HCT116 (cell line): ENCODE results near the gene CYRIA. TPM values are rescaled to one million over a fixed set of nuclear protein-coding genes. Genes with fewer than 3 reads are reported as not detected.

Source experiments
- ATAC-seq: fragments of 200-7000 bp; cut with Tn5 transposase; 2 replicates; pipeline ENCODE4 v1.9.1; 2020; ENCODE audit warnings: mild to moderate bottlenecking, moderate library complexity
- BruUV-seq: library from RNA; stranded (reverse); fragments of 400-500 nt; replicated peaks from 2 replicates; lab custom pipeline; 2021; lab: Mats Ljungman, UMichigan
- CTCF ChIA-PET: fragments of 300-600 bp; sonication (Branson Sonifier 250); formaldehyde crosslinking; loops from one replicate; lab custom pipeline; 2021; ENCODE audit warnings: antibody characterized with exemption; lab: Charles Lee
- POLR2A ChIA-PET: fragments of 300-600, 350-600 bp; sonication (Branson Sonifier 250); formaldehyde crosslinking; loops from one replicate; lab custom pipeline; 2021; ENCODE audit warnings: antibody characterized with exemption; lab: Charles Lee
- RAD21 ChIA-PET, 2 experiments: fragments of 300-600 bp; sonication (Branson Sonifier 250); formaldehyde crosslinking; loops; one replicate each; lab custom pipeline; 2023; ENCODE audit warnings: low total read pairs in 2 of 2; ENCODE audit not compliant: uncharacterized antibody in 2 of 2, unreplicated experiment in 2 of 2, low non-redundant PET in 1 of 2; lab: Charles Lee
- DNase-seq: peaks from one replicate; pipeline ENCODE4 v3.0.0-alpha.2; 2010; ENCODE audit warnings: low read depth, low spot score
- H2AFZ ChIP-seq: fragments of 200-600 bp; shearing (Covaris generic), sonication (generic); 2 replicates; pipeline ENCODE4 v1.6.1; 2017; ENCODE audit warnings: low read depth, mixed run types, mixed read lengths, antibody characterized with exemption, low read length; ENCODE audit not compliant: poor library complexity, severe bottlenecking
- H3K27ac ChIP-seq: 2 replicates; pipeline ENCODE4 v1.5.1; 2012; ENCODE audit warnings: low read depth, low read length
- H3K27me3 ChIP-seq: fragments of 200-600 bp; sonication (generic); 2 replicates; pipeline ENCODE4 v1.6.1; 2016; ENCODE audit warnings: mixed run types, low read length, mixed read lengths; ENCODE audit not compliant: insufficient read depth
- H3K36me3 ChIP-seq, 2 experiments: fragments of 200-500 bp in 1 of 2; fragments of 200-600 bp in 1 of 2; sonication (Bioruptor generic) in 1 of 2; sonication (generic) in 1 of 2; 2 replicates each; pipeline versions ENCODE4 v1.5.1 to v1.6.1; 2014 to 2016; ENCODE audit warnings: low read length in 2 of 2, inconsistent platforms in 1 of 2, mixed read lengths in 1 of 2, mixed run types in 1 of 2; ENCODE audit not compliant: insufficient read depth in 2 of 2, control insufficient read depth in 1 of 2
- H3K4me1 ChIP-seq, 2 experiments: fragments of 200-600 bp in 1 of 2; sonication (generic) in 1 of 2; 2 replicates each; pipeline versions ENCODE4 v1.5.1 to v1.6.1; 2012 to 2017; ENCODE audit warnings: low read length in 2 of 2, inconsistent platforms in 1 of 2, mild to moderate bottlenecking in 1 of 2, mixed read lengths in 1 of 2, mixed run types in 1 of 2, moderate library complexity in 1 of 2; ENCODE audit not compliant: insufficient read depth in 2 of 2, control insufficient read depth in 1 of 2
- H3K4me2 ChIP-seq: fragments of 200-600 bp; sonication (generic); 2 replicates; pipeline ENCODE4 v1.6.1; 2017; ENCODE audit warnings: mixed run types, low read length, mixed read lengths
- H3K4me3 ChIP-seq, 2 experiments: fragments of 200-600 bp in 1 of 2; sonication (generic) in 1 of 2; replicated peaks in 1 of 2; 2 replicates each; pipeline ENCODE4 v1.5.1; 2011 to 2016; ENCODE audit warnings: low read length in 2 of 2, control low read depth in 1 of 2, low read depth in 1 of 2, mild to moderate bottlenecking in 1 of 2, mixed read lengths in 1 of 2, mixed run types in 1 of 2
- H3K79me2 ChIP-seq: fragments of 200-600 bp; sonication (generic); 2 replicates; pipeline ENCODE4 v1.6.1; 2017; ENCODE audit warnings: mild to moderate bottlenecking, mixed run types, low read length, moderate library complexity, mixed read lengths; ENCODE audit not compliant: insufficient read depth
- H3K9ac ChIP-seq: fragments of 200-600 bp; sonication (generic); 2 replicates; pipeline ENCODE4 v1.6.1; 2016; ENCODE audit warnings: low read length, mixed read lengths
- H3K9me2 ChIP-seq: fragments of 200-600 bp; sonication (generic), shearing (Covaris generic); 2 replicates; pipeline ENCODE4 v1.6.1; 2017; ENCODE audit warnings: mixed run types, mild to moderate bottlenecking, moderate library complexity; ENCODE audit not compliant: insufficient read depth
- H3K9me3 ChIP-seq, 2 experiments: fragments of 200-500 bp in 1 of 2; fragments of 200-600 bp in 1 of 2; sonication (Bioruptor generic) in 1 of 2; sonication (generic) in 1 of 2; 2 replicates each; pipeline ENCODE4 v1.6.1; 2014 to 2017; ENCODE audit warnings: low read length in 2 of 2, mixed read lengths in 2 of 2, inconsistent platforms in 1 of 2, low read depth in 1 of 2, mild to moderate bottlenecking in 1 of 2, mixed run types in 1 of 2, moderate library complexity in 1 of 2; ENCODE audit not compliant: control insufficient read depth in 1 of 2, insufficient read depth in 1 of 2
- H4K20me1 ChIP-seq: fragments of 200-600 bp; sonication (generic), shearing (Covaris generic); 2 replicates; pipeline ENCODE4 v1.6.1; 2017; ENCODE audit warnings: mixed run types, mild to moderate bottlenecking, moderate library complexity; ENCODE audit not compliant: insufficient read depth
- ATF3 ChIP-seq: IDR thresholded peaks from 2 replicates; pipeline ENCODE4 v1.6.1; 2012
- CBX3 ChIP-seq: IDR thresholded peaks from 2 replicates; pipeline ENCODE4 v1.6.1; 2012; ENCODE audit warnings: low read depth
- CTCF ChIP-seq, 3 experiments: fragments of 200-600 bp in 1 of 3; sonication (generic) in 1 of 3; IDR thresholded peaks in 2 of 3; conservative IDR thresholded peaks in 1 of 3; 2 replicates each; pipeline ENCODE4 v1.5.1; 2012 to 2017; ENCODE audit warnings: low read depth in 2 of 3, low read length in 2 of 3, antibody characterized with exemption in 1 of 3, borderline replicate concordance in 1 of 3, control low read depth in 1 of 3, mild to moderate bottlenecking in 1 of 3, mixed read lengths in 1 of 3, mixed run types in 1 of 3, moderate library complexity in 1 of 3; ENCODE audit not compliant: insufficient read depth in 1 of 3
- EGR1 ChIP-seq: IDR thresholded peaks from 2 replicates; pipeline ENCODE4 v1.6.1; 2012; ENCODE audit warnings: low read depth
- ELF1 ChIP-seq: IDR thresholded peaks from 2 replicates; pipeline ENCODE4 v1.6.1; 2012; ENCODE audit warnings: low read depth, borderline replicate concordance
- EZH2 ChIP-seq: fragments of 200-600 bp; sonication (generic); IDR thresholded peaks from 2 replicates; pipeline ENCODE4 v1.6.1; 2017; ENCODE audit warnings: antibody characterized with exemption, mixed run types
- EZH2phosphoT487 ChIP-seq: fragments of 200-600 bp; IDR thresholded peaks from 2 replicates; pipeline ENCODE4 v1.6.1; 2018; ENCODE audit warnings: antibody characterized with exemption, borderline replicate concordance
- JUND ChIP-seq: IDR thresholded peaks from 2 replicates; pipeline ENCODE4 v1.6.1; 2012
- POLR2A ChIP-seq: IDR thresholded peaks from 2 replicates; pipeline ENCODE4 v1.7.0; 2011; ENCODE audit warnings: borderline replicate concordance; ENCODE audit not compliant: insufficient read depth, insufficient read length; ENCODE audit errors: extremely low read depth
- RAD21 ChIP-seq: IDR thresholded peaks from 2 replicates; pipeline ENCODE4 v1.6.1; 2012; ENCODE audit warnings: low read depth, mild to moderate bottlenecking
- SIN3A ChIP-seq: IDR thresholded peaks from 2 replicates; pipeline ENCODE4 v1.6.1; 2012; ENCODE audit warnings: low read depth
- SP1 ChIP-seq: IDR thresholded peaks from 2 replicates; pipeline ENCODE4 v1.6.1; 2012; ENCODE audit warnings: low read depth
- SRF ChIP-seq: IDR thresholded peaks from 2 replicates; pipeline ENCODE4 v1.6.1; 2012; ENCODE audit warnings: low read depth
- TCF7L2 ChIP-seq: IDR thresholded peaks from 2 replicates; pipeline ENCODE4 v1.7.0; 2011; ENCODE audit warnings: borderline replicate concordance, inconsistent platforms; ENCODE audit not compliant: insufficient read depth, insufficient read length; ENCODE audit errors: extremely low read depth
- YY1 ChIP-seq: IDR thresholded peaks from 2 replicates; pipeline ENCODE4 v1.6.1; 2011; ENCODE audit warnings: low read length, low read depth, moderate library complexity, mild to moderate bottlenecking; ENCODE audit not compliant: insufficient replicate concordance; ENCODE audit errors: extremely low read depth
- ZBTB33 ChIP-seq: IDR thresholded peaks from 2 replicates; pipeline ENCODE4 v1.6.1; 2011; ENCODE audit warnings: mild to moderate bottlenecking, low read length, moderate library complexity; ENCODE audit not compliant: insufficient replicate concordance; ENCODE audit errors: extremely low read depth
- ZFX ChIP-seq: fragments of 450-650 bp; IDR thresholded peaks from 2 replicates; pipeline ENCODE4 v1.6.1; 2017
- intact Hi-C: fragments of 100-400 bp; cut with micrococcal nuclease; formaldehyde crosslinking; loops from 2 replicates; pipeline ENCODE4 v1.10.0; 2022
- total RNA-seq: library from RNA; stranded (reverse); gene quantifications from one replicate; pipeline ENCODE4 v1.2.1, GENCODE V29; 2021; ENCODE audit not compliant: unreplicated experiment
- TF ChIP-seq, protein P1 (sequence below): IDR thresholded peaks from 2 replicates; pipeline ENCODE4 v1.6.1; 2012; ENCODE audit warnings: low read depth
- TF ChIP-seq, protein P2 (sequence below): IDR thresholded peaks from 2 replicates; pipeline ENCODE4 v1.6.1; 2012

Gene CYRIA
- total RNA-seq, 1 experiment from 2014 or later, result 0.44 TPM

DNA sequence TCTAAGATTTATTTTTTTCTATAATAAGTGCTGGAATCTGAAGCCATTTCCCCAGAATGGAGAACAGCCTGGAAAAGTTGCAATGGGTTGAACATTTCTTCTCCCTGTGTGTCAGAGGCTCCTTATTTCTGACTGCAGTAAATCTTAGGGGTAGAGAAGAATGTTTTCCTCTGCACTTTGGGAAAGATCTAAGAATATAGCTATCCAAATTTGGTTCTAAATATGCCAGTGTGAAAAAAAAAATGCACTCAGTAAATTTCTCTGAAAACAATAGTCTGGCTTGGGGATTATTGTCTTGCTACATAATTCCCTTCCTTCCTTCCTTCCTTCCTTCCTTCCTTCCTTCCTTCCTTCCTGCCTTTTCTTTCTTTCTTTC is 19.7 kb upstream of the CYRIA start:
- TF ChIP-seq YY1 (no peak), ATF3 (no peak), TCF7L2 (no peak), POLR2A (no peak), CBX3 (no peak), SIN3A (no peak), EZH2phosphoT487 (no peak), JUND (no peak), SRF (no peak), RAD21 (no peak), SP1 (no peak), CTCF (IDR thresholded peaks at IDR 0.05 in 2 of 3, conservative IDR thresholded peaks at IDR 0.05 in 1 of 3; ENCODE audit: borderline replicate concordance in 1 of 3, insufficient read depth in 1 of 3, low read depth in 2 of 3, low read length in 2 of 3) (no peak), EGR1 (no peak), EZH2 (no peak), ZBTB33 (no peak), ZFX (no peak), ELF1 (no peak)
- TF ChIP-seq, protein P1, sequence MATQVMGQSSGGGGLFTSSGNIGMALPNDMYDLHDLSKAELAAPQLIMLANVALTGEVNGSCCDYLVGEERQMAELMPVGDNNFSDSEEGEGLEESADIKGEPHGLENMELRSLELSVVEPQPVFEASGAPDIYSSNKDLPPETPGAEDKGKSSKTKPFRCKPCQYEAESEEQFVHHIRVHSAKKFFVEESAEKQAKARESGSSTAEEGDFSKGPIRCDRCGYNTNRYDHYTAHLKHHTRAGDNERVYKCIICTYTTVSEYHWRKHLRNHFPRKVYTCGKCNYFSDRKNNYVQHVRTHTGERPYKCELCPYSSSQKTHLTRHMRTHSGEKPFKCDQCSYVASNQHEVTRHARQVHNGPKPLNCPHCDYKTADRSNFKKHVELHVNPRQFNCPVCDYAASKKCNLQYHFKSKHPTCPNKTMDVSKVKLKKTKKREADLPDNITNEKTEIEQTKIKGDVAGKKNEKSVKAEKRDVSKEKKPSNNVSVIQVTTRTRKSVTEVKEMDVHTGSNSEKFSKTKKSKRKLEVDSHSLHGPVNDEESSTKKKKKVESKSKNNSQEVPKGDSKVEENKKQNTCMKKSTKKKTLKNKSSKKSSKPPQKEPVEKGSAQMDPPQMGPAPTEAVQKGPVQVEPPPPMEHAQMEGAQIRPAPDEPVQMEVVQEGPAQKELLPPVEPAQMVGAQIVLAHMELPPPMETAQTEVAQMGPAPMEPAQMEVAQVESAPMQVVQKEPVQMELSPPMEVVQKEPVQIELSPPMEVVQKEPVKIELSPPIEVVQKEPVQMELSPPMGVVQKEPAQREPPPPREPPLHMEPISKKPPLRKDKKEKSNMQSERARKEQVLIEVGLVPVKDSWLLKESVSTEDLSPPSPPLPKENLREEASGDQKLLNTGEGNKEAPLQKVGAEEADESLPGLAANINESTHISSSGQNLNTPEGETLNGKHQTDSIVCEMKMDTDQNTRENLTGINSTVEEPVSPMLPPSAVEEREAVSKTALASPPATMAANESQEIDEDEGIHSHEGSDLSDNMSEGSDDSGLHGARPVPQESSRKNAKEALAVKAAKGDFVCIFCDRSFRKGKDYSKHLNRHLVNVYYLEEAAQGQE, result no peak
- TF ChIP-seq, protein P2, sequence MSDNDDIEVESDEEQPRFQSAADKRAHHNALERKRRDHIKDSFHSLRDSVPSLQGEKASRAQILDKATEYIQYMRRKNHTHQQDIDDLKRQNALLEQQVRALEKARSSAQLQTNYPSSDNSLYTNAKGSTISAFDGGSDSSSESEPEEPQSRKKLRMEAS, result no peak
- no peak overlapping the region for H2AFZ ChIP-seq
- no peaks in the 10 kb centered on the region for H3K36me3 ChIP-seq
- no peaks in the 10 kb centered on the region for H3K9me2 ChIP-seq
- no peaks in the 10 kb centered on the region for H4K20me1 ChIP-seq
- no TSS peak for BruUV-seq
- no peak for DNase-seq
- ChIA-PET POLR2A (no interaction called here), CTCF (no interaction called here), RAD21 (no interaction called here)
- intact Hi-C loops, result no loop called here
- H3K4me3 ChIP-seq, result no peak overlapping the region
- H3K4me2 ChIP-seq, result no peak overlapping the region
- no peak overlapping the region for H3K9ac ChIP-seq
- no peaks in the 10 kb centered on the region for H3K4me1 ChIP-seq
- H3K9me3 ChIP-seq, result no peaks in the 10 kb centered on the region
- H3K79me2 ChIP-seq, result no peaks in the 10 kb centered on the region
- H3K27ac ChIP-seq, result no peak overlapping the region
- peaks cover 43% of the 10 kb centered on the region for H3K27me3 ChIP-seq
- no peak for ATAC-seq
